ENCODE data around the gene ATRIP. TPM values are rescaled to one million over a fixed set of nuclear protein-coding genes. Genes with fewer than 3 reads are reported as not detected.

The ATRIP gene
- polyA plus RNA-seq, 1 donor (not counting 4 experiments of a cell fraction or from before 2014, with no cell fraction given) = 9.7 TPM

DNA sequence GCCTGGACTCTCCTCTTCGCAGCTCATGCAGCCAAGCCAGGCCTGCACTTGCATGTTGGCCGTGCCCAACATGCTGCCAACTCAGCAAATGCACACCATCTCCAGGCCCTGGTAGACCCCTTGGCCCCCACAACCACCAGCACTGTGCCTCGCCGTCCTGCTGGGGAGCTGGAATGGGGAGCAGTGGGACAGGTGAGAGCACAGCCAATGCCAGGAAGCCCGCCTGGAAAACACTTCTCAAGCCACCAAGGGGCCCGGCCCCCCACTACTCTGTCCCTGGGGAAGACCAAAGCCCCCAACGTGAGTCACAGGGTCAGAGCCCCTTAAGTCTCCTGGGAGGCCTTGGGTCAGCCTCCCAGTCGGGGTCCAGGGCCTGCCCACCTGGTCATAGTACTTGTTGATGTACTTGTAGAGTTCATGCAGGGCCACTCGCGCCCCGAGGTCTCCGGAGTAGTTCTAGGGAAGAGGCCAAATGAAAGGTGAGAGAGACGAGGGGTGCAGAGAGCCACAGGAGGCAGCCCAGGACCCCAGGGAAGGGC is 41.1 kb upstream of the ATRIP start:
- no peak overlapping the region for H3K4me3 ChIP-seq (ENCODE audit: control insufficient read depth in 2 of 3, extremely low read depth in 1 of 3, insufficient read depth in 2 of 3, low read depth in 1 of 3, low read length in 3 of 3)
- DNase-seq (ENCODE audit: low read depth, low spot score) (no peak), FAIRE-seq (no peak)
- no peaks in the 10 kb centered on the region for H3K9me3 ChIP-seq (ENCODE audit: control insufficient read depth, low read depth, low read length)
- H3K36me3 ChIP-seq (ENCODE audit: control insufficient read depth in 2 of 2, extremely low read depth in 1 of 2, insufficient read depth in 2 of 2, low read length in 2 of 2) = peaks cover 50 to 74% of the 10 kb centered on the region in 2 experiments
- no peak overlapping the region for H3K4me2 ChIP-seq (ENCODE audit: control insufficient read depth, extremely low read depth, insufficient read depth, low read depth, low read length)
- no peak overlapping the region for H3K9ac ChIP-seq (ENCODE audit: control insufficient read depth, extremely low read depth, insufficient read depth, low read length)
- H3K27ac ChIP-seq (ENCODE audit: control insufficient read depth, insufficient read depth, low read length) = no peak overlapping the region
- H3K4me1 ChIP-seq (ENCODE audit: control insufficient read depth, extremely low read depth, insufficient read depth, low read length) = peaks cover 23% of the 10 kb centered on the region
- H2AFZ ChIP-seq (ENCODE audit: control insufficient read depth, low read length) = no peak overlapping the region
- no peaks in the 10 kb centered on the region for H3K79me2 ChIP-seq (ENCODE audit: control insufficient read depth, insufficient read depth, low read length)
- H4K20me1 ChIP-seq (ENCODE audit: control insufficient read depth, extremely low read depth, insufficient read depth, low read length) = peaks cover 3% of the 10 kb centered on the region
- dilution Hi-C loops (cut with MboI; ENCODE audit: extremely low pct_ligation_motif_present, low sequenced_read_pairs) = no loop called here
- TF ChIP-seq, protein P1, sequence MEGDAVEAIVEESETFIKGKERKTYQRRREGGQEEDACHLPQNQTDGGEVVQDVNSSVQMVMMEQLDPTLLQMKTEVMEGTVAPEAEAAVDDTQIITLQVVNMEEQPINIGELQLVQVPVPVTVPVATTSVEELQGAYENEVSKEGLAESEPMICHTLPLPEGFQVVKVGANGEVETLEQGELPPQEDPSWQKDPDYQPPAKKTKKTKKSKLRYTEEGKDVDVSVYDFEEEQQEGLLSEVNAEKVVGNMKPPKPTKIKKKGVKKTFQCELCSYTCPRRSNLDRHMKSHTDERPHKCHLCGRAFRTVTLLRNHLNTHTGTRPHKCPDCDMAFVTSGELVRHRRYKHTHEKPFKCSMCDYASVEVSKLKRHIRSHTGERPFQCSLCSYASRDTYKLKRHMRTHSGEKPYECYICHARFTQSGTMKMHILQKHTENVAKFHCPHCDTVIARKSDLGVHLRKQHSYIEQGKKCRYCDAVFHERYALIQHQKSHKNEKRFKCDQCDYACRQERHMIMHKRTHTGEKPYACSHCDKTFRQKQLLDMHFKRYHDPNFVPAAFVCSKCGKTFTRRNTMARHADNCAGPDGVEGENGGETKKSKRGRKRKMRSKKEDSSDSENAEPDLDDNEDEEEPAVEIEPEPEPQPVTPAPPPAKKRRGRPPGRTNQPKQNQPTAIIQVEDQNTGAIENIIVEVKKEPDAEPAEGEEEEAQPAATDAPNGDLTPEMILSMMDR (optimal IDR thresholded peaks at IDR 0.05 in 1 of 3, IDR thresholded peaks at IDR 0.05 in 1 of 3, conservative IDR thresholded peaks at IDR 0.05 in 1 of 3; ENCODE audit: extremely low read depth in 1 of 3, insufficient read depth in 2 of 3, low read length in 3 of 3) = no peak
- no peak for TF ChIP-seq EZH2 (IDR thresholded peaks at IDR 0.05; ENCODE audit: low read length)
- no peaks in the 10 kb centered on the region for H3K27me3 ChIP-seq (ENCODE audit: control insufficient read depth, extremely low read depth, insufficient read depth, low read length)
- no peaks in the 10 kb centered on the region for H3K9me1 ChIP-seq (ENCODE audit: control insufficient read depth, extremely low read depth, insufficient read depth, low read length)

DNA sequence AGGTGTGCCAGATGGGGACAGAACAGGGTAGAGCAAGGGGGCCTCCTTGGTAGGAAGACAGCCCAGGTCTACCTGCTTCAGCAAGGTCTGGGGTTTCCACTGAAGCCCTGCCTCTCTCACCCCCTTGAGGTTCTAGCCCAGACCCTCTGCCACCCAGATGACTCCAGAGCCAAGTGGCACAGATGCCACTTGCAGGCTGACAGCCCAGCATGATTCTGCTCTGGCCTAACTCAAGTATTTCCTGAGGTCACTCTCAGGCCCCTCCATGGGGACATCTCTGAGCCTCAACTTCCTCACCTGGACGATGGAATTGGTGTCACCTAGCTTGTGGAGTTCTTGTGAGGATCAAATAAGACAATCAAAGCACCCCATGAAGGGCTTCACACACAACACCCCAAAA is 40.6 kb upstream of the ATRIP start:
- Histone ChIP-seq H3K27ac (ENCODE audit: control insufficient read depth, insufficient read depth, low read length) (no peak overlapping the region), H3K9me1 (ENCODE audit: control insufficient read depth, extremely low read depth, insufficient read depth, low read length) (no peaks in the 10 kb centered on the region), H3K4me2 (ENCODE audit: control insufficient read depth, extremely low read depth, insufficient read depth, low read depth, low read length) (no peak overlapping the region), H3K36me3 (ENCODE audit: control insufficient read depth in 2 of 2, extremely low read depth in 1 of 2, insufficient read depth in 2 of 2, low read length in 2 of 2) (peaks cover 55 to 79% of the 10 kb centered on the region in 2 experiments), H3K9me3 (ENCODE audit: control insufficient read depth, low read depth, low read length) (no peaks in the 10 kb centered on the region), H2AFZ (ENCODE audit: control insufficient read depth, low read length) (no peak overlapping the region), H3K9ac (ENCODE audit: control insufficient read depth, extremely low read depth, insufficient read depth, low read length) (no peak overlapping the region), H3K4me1 (ENCODE audit: control insufficient read depth, extremely low read depth, insufficient read depth, low read length) (peaks cover 22% of the 10 kb centered on the region), H3K27me3 (ENCODE audit: control insufficient read depth, extremely low read depth, insufficient read depth, low read length) (no peaks in the 10 kb centered on the region), H4K20me1 (ENCODE audit: control insufficient read depth, extremely low read depth, insufficient read depth, low read length) (peaks cover 3% of the 10 kb centered on the region), H3K4me3 (ENCODE audit: control insufficient read depth in 2 of 3, extremely low read depth in 1 of 3, insufficient read depth in 2 of 3, low read depth in 1 of 3, low read length in 3 of 3) (no peak overlapping the region), H3K79me2 (ENCODE audit: control insufficient read depth, insufficient read depth, low read length) (no peaks in the 10 kb centered on the region)
- TF ChIP-seq, protein P1 (optimal IDR thresholded peaks at IDR 0.05 in 1 of 3, IDR thresholded peaks at IDR 0.05 in 1 of 3, conservative IDR thresholded peaks at IDR 0.05 in 1 of 3; ENCODE audit: extremely low read depth in 1 of 3, insufficient read depth in 2 of 3, low read length in 3 of 3) = no peak
- no peak for TF ChIP-seq EZH2 (IDR thresholded peaks at IDR 0.05; ENCODE audit: low read length)
- DNase-seq (ENCODE audit: low read depth, low spot score) (no peak), FAIRE-seq (no peak)
- dilution Hi-C loops (cut with MboI; ENCODE audit: extremely low pct_ligation_motif_present, low sequenced_read_pairs) = no loop called here
